Heart left ventricle (tissue), 16 donors: ENCODE data around the gene LSM12. TPM values are rescaled to one million over a fixed set of nuclear protein-coding genes. Genes with fewer than 3 reads are reported as not detected.

ENCODE experiments used
- ATAC-seq, 4 donors: fragments of 200-7000 bp; cut with Tn5 transposase; one replicate each; pipeline ENCODE4 v1.9.1; 2020 to 2022; ENCODE audit warnings: moderate library complexity in 4 of 4, mild to moderate bottlenecking in 3 of 4, moderate number of reproducible peaks in 1 of 4
- DNase-seq, 5 donors: peaks; one replicate each; pipeline ENCODE4 v3.0.0-alpha.2; 2020
- H3K27ac ChIP-seq, 12 donors: fragments of 200-600 bp; sonication (generic) in 4 of 12; one replicate each; pipeline versions ENCODE4 v1.5.0 to v1.8.0; 2016 to 2022; ENCODE audit warnings: mild to moderate bottlenecking in 2 of 12
- H3K27me3 ChIP-seq, 9 donors: fragments of 200-600 bp; sonication (generic) in 2 of 9; one replicate each; pipeline versions ENCODE4 v1.5.1 to v1.8.0; 2016 to 2022; ENCODE audit warnings: mild to moderate bottlenecking in 3 of 9
- H3K36me3 ChIP-seq, 9 donors: fragments of 200-600 bp; sonication (generic) in 2 of 9; one replicate each; pipeline versions ENCODE4 v1.5.0 to v1.8.0; 2018 to 2022; ENCODE audit warnings: mild to moderate bottlenecking in 2 of 9
- H3K4me1 ChIP-seq, 12 donors: fragments of 200-600 bp; sonication (generic) in 4 of 12; one replicate each; pipeline versions ENCODE4 v1.5.0 to v1.8.0; 2016 to 2022; ENCODE audit warnings: mild to moderate bottlenecking in 3 of 12
- H3K4me3 ChIP-seq, 12 donors: fragments of 200-600 bp; sonication (generic) in 4 of 12; one replicate each; pipeline versions ENCODE4 v1.5.0 to v1.8.0; 2017 to 2022; ENCODE audit warnings: mild to moderate bottlenecking in 9 of 12, moderate library complexity in 4 of 12
- H3K9me3 ChIP-seq, 12 donors: fragments of 200-600 bp; sonication (generic) in 4 of 12; one replicate each; pipeline versions ENCODE4 v1.5.0 to v1.8.0; 2016 to 2022; ENCODE audit warnings: mild to moderate bottlenecking in 1 of 12
- POLR2A ChIP-seq, 2 donors: fragments of 450-650 bp; IDR thresholded peaks; one replicate each; pipeline ENCODE4 v1.6.1; 2017; ENCODE audit warnings: antibody characterized with exemption in 2 of 2, mild to moderate bottlenecking in 2 of 2, moderate library complexity in 2 of 2
- WGBS, 4 donors: extraction: QIAGEN DNeasy Blood & Tissue Kit in 2 of 4; methylation state at CpG; one replicate each; pipeline versions ENCODE4 v1.1.5 to v1.1.7; 2013 to 2018; 5-methylcytosine and 5-hydroxymethylcytosine counted together
- intact Hi-C, 10 donors: fragments of 100-400 bp; cut with DNase I; formaldehyde crosslinking; loops; one replicate each; pipeline versions ENCODE4 v1.11.1 to v1.14.2; 2022
- polyA plus RNA-seq, 2 donors: library from polyadenylated mRNA; stranded (reverse); fragments of 200-250 nt; gene quantifications; one replicate each; pipeline ENCODE4 v1.2.3, GENCODE V29; 2013
- total RNA-seq, 9 donors: library from RNA; depleted of rRNA in 2 of 9; stranded (reverse); fragments of >200 nt in 2 of 9; fragmentation: NEBNext Ultra II Directional in 3 of 9; extraction: Animal tissue kit (Norgen Biotek cat#: 25700) in 3 of 9; gene quantifications; one replicate each; pipeline versions ENCODE4 v1.1.0 to v1.2.4, GENCODE V29; 2016 to 2023
- TF ChIP-seq, protein P1 (sequence below), 12 donors: fragments of 200-600 bp; sonication (generic) in 4 of 12; IDR thresholded peaks; one replicate each; pipeline versions ENCODE4 v1.5.0 to v1.8.0; 2018 to 2022; ENCODE audit warnings: antibody characterized with exemption in 12 of 12, mild to moderate bottlenecking in 5 of 12
- donor health status: ischemic (EF 13 %, LVEDD 7.1; RV severe dilation, severe dysfunction).
- donor health status: healthy with polysubstance abuse.
- donor health status: DM: no; HTN: yes; CAD: no.
- donor health status: DM: no; HTN: no; CAD: no.
- donor health status: ischemic (EF 25% LVEDD 6.9; RV normal size, moderate dysfunction).
- donor health status: ischemic (EF 25% LVEDD 5.7; RV mildly dilated, moderate dysfunction).
- donor health status: healthy.
- donor health status: DM: yes; HTN: yes; CAD: no.
- donor health status: ischemic (EF 35%, LVEDD 5.7; RV mildly dilated, moderate dysfunction).
- donor health status: nonischemic (EF 11% LVEDD 7.7; RV severe dilation, severe dysfunction).
- donor health status: DM: yes; HTN: yes; CAD: no.
- donor health status: PGD.
- donor health status: ischemic (EF 29% LVEDD 5.4; RV normal size, mild dysfunction).
- donor health status: nonischemic (EF 23%, LVEDD 6.1; RV moderate dilation, normal function).

Gene LSM12
- total and polyA plus RNA-seq, 11 donors, result 30.8 to 55.6 (median 43.7) TPM

DNA sequence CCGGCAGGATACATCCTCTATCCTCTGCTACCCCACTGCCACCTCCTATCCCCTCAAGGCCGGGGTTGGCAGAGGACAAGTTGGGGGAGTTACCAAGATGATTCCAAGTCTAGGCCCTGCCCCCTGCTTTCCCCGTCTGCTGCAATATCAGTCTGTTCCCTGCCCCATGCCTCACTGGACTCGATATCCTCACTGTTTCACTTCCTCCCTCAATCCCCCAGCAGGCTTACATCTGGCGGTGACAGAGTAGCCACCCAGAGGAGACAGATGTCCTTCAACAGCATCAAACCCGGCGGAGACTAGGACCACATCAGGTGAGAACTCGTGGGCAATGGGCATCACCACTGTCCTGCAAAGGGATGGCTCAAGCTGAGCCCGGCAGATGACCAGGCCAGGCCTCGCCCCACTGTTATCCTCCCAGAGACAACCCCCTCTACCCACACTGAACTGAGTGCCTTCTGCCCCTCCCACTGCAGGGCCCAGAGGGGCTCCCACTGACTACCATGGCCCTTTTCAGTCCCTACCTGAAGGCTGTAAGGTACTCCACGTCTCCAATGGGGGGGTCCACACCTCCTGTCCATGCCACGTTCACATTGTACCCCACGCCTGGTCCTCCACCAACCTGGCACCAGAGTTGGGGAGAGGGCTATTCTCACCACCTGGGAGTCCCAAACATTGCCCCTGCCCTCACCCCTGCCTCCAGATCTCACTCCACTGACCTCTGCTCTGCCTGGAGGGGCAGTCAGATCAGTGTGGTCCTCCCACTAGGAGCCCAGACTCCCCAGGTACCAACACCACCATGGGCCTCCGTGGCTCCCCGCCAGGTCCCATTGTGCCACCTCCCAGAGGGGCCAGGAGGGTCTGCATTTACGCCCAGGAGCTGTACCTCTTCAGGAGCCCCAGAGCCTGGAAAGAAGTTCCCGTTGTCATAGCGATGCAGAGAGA, 13.7 kb upstream of the LSM12 start:
- DNase-seq, result peak in 1 of 5 donors; percentile 20
- Histone ChIP-seq H3K27ac (no peak overlapping the region), H3K4me3 (no peak overlapping the region), H3K4me1 (peaks cover 0 to 23% (median 0%) of the 10 kb centered on the region in 12 donors), H3K27me3 (no peaks in the 10 kb centered on the region), H3K36me3 (peaks cover 0 to 100% (median 94%) of the 10 kb centered on the region in 9 donors), H3K9me3 (no peaks in the 10 kb centered on the region)
- WGBS, 4 donors, result 79 to 88% (median 80%) methylated on average over 15 to 18 of the region's 18 CpGs
- TF ChIP-seq, protein P1, sequence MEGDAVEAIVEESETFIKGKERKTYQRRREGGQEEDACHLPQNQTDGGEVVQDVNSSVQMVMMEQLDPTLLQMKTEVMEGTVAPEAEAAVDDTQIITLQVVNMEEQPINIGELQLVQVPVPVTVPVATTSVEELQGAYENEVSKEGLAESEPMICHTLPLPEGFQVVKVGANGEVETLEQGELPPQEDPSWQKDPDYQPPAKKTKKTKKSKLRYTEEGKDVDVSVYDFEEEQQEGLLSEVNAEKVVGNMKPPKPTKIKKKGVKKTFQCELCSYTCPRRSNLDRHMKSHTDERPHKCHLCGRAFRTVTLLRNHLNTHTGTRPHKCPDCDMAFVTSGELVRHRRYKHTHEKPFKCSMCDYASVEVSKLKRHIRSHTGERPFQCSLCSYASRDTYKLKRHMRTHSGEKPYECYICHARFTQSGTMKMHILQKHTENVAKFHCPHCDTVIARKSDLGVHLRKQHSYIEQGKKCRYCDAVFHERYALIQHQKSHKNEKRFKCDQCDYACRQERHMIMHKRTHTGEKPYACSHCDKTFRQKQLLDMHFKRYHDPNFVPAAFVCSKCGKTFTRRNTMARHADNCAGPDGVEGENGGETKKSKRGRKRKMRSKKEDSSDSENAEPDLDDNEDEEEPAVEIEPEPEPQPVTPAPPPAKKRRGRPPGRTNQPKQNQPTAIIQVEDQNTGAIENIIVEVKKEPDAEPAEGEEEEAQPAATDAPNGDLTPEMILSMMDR (IDR thresholded peaks at IDR 0.05), result no peak
- no peak for TF ChIP-seq POLR2A (IDR thresholded peaks at IDR 0.05)
- ATAC-seq, result no peak
- intact Hi-C loops, result loop anchor here in 3 of 10 donors (2.0 to 10.0 kb wide), 3 partner anchors 15 to 45 kb away; partner anchors contain the start of gene HDAC5 (in 1 of the 3)

DNA sequence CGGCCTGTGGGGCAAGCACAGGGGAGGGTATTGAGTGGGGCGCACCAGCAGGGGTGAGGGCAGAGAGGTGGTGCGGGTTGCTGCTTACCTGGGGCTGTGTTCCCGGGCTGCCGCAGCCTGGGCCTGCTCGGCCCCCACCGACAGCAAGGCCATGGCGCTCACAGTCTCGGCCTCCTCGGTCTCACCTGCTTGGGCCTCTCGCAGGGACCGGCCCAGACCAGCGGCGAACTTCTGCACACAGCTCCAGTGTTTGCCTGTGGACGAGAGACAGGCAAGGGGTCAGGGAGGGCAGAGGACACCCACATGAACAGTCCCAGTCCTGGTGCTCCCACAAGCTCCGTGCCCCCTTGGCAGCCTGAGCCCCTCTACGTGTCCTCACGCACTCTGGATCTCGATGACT, 11.9 kb upstream of the LSM12 start:
- no peak for DNase-seq
- H3K27me3 ChIP-seq, result no peaks in the 10 kb centered on the region
- no peak overlapping the region for H3K4me3 ChIP-seq
- TF ChIP-seq, protein P1 (IDR thresholded peaks at IDR 0.05), result no peak
- TF ChIP-seq POLR2A (IDR thresholded peaks at IDR 0.05), result no peak
- intact Hi-C loops, result loop anchor here in 2 of 10 donors (2.0 to 10.0 kb wide), 2 partner anchors 16 to 46 kb away; partner anchors contain the start of gene HDAC5 (in 1 of the 2)
- no peak for ATAC-seq
- 88 to 95% (median 90%) methylated on average over 18 to 19 of the region's 19 CpGs for WGBS, 4 donors
- H3K27ac ChIP-seq, result no peak overlapping the region
- H3K36me3 ChIP-seq, result peaks cover 0 to 96% (median 88%) of the 10 kb centered on the region in 9 donors
- H3K9me3 ChIP-seq, result no peaks in the 10 kb centered on the region
- peaks cover 0 to 23% (median 0%) of the 10 kb centered on the region in 12 donors for H3K4me1 ChIP-seq

DNA sequence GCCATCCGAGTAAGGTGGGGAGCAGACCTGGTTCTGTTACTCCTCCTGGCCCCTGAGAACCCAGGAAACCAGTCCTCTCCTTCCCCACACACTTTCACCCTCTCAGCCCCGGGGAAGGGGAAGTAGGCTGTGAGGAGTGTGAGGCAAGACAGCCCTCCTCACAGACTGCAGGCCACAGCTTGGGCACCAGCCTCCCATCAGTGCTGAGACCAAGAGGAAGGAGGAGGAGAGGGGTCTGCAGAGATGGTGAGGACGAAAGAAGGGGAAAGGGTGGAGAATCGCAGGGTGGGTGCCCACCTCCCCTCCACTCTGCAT, 11.1 kb upstream of the LSM12 start:
- peaks cover 0 to 23% (median 1%) of the 10 kb centered on the region in 12 donors for H3K4me1 ChIP-seq
- H3K4me3 ChIP-seq, result no peak overlapping the region
- H3K36me3 ChIP-seq, result peaks cover 0 to 88% (median 83%) of the 10 kb centered on the region in 9 donors
- no peak for TF ChIP-seq POLR2A (IDR thresholded peaks at IDR 0.05)
- TF ChIP-seq, protein P1 (IDR thresholded peaks at IDR 0.05), result no peak
- whole genome bisulfite sequencing, 4 donors, result 67 to 78% (median 72%) methylated on average over 3 to 4 of the region's 4 CpGs
- peak in 3 of 4 donors; percentile 3 to 15 (median 13) for ATAC-seq
- peak overlapping the region in 2 of 12 donors; percentile 17 to 56 for H3K27ac ChIP-seq
- no peaks in the 10 kb centered on the region for H3K27me3 ChIP-seq
- DNase-seq, result peak in 1 of 5 donors; percentile 59
- intact Hi-C loops, result loop anchor here in 1 of 10 donors (10.0 kb wide), 1 partner anchor 47 kb away; the partner anchor contains the start of gene HDAC5
- no peaks in the 10 kb centered on the region for H3K9me3 ChIP-seq
